A549 treated with dexamethasone at 1 μM for 4 hours (cell line): ENCODE results near the gene PPCDC. TPM values are rescaled to one million over a fixed set of nuclear protein-coding genes. Genes with fewer than 3 reads are reported as not detected.

Experiments used
- total RNA-seq: library from RNA; stranded (reverse); fragments of 200-300 nt; extraction: Qiagen RNA extraction; gene quantifications from 5 replicates; pipeline ENCODE4 v1.2.3, GENCODE V29; 2022

Gene PPCDC
- 14.8 to 19.5 TPM (median 17.1 TPM) in 5 replicates for total RNA-seq

DNA sequence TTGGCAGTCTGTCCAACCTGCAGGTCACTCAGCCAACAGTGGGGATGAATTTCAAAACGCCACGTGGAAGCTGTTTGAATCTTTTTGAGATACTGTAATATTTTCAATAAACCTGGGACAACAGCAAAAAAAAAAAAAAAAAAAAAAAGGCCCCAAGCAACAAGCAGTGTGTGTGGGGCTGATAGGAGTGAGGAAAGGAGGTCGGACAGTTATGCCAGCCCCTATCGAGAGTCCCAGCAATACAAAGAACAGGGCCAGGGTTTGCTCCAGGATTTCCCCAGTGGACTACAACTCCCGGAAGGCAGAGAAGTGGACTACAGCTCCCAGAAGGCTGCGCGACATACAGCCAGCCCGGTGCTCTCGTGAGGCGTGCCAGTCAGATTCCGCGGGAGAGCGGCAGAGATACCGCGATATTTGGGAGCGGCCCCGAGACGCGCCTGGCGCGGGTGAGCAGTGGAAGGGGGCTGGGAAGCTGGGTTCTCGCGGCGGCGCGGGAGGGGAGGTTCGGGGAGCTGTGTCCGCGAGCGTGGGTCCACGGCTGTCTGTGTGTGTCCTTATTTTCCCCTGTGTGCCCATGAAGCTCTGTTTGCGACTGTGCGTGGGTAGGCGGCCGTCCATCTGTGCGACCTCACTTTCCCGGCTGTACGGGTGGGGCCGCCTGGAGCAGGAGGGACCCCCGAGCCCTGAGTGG, at the start of gene PPCDC:
Gene PPCDC, plus strand, starts transcription at position 410 of the 691 bp plus-strand sequence. CDS start 4,729 bp downstream, outside the sequence.

DNA sequence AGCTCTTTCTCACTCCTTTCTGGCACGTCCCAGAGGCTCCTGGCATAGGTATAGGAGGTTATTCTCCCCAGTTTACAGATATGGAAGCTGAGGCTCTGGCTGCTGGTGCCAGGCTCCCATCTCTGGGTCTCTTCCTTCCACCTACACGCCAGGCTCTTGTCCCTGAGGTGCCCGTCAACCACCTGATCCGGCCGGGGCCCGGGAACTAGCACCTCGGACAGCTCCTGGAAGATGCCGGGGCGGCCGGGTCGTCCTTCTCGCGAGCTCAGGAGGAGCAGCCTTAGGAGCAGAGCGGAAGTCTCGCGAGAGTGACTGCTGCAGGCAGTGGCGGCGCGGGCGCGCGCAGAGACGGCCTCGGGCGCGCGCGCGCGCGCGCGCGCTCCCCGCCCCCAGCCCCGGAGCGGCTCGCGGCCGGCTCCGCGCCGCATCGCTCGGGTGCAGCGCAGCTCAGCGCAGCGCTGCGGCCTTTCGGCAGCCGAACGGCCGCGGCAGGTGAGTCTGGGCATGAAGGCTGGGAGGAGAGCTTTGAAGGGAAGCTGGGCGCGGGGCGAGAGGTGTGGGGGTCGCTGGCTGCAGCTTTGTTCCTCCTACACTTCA, 28.1 kb upstream of the PPCDC start, which contains the start of gene SCAMP5:
Gene SCAMP5, plus strand, starts transcription at position 382 of the 597 bp plus-strand sequence. CDS start 16,277 bp downstream, outside the sequence.

Other genes with a start within 250 kb of the PPCDC start
- 56.2 to 70.7 TPM (median 66.9 TPM) in 5 replicates for gene CSK, start 241.5 kb upstream of the PPCDC start, total RNA-seq
- 0.04 TPM in 1 of 5 replicates, not detected in the others for gene LMAN1L, start 210.8 kb upstream of the PPCDC start, total RNA-seq
- gene CPLX3, start 197.0 kb upstream of the PPCDC start, total RNA-seq, result 0.05 to 0.06 TPM in 2 of 5 replicates, not detected in the others
- 21.0 to 36.3 TPM (median 29.4 TPM) in 5 replicates for gene ULK3, start 180.4 kb upstream of the PPCDC start, total RNA-seq
- 50.4 to 77.5 TPM (median 75.5 TPM) in 5 replicates for gene SCAMP2, start 150.2 kb upstream of the PPCDC start, total RNA-seq
- gene MPI, start 133.5 kb upstream of the PPCDC start, total RNA-seq, result 24.1 to 35.5 TPM (median 34.3 TPM) in 5 replicates
- 24.8 to 36.0 TPM (median 31.9 TPM) in 5 replicates for gene FAM219B, start 116.7 kb upstream of the PPCDC start, total RNA-seq
- gene COX5A, start 85.5 kb upstream of the PPCDC start, total RNA-seq, result 506 to 581 TPM (median 526 TPM) in 5 replicates
- gene RPP25, start 66.8 kb upstream of the PPCDC start, total RNA-seq, result 19.5 to 26.5 TPM (median 24.9 TPM) in 5 replicates
- 10.4 to 12.6 TPM (median 10.5 TPM) in 5 replicates for gene SCAMP5, start 28.0 kb upstream of the PPCDC start, total RNA-seq
- gene C15orf39, start 178.3 kb downstream of the PPCDC start, total RNA-seq, result 24.8 to 36.1 TPM (median 34.0 TPM) in 5 replicates
- gene GOLGA6C, start 234.7 kb downstream of the PPCDC start, total RNA-seq, result not detected in 5 replicates